ENCODE data around the gene BCAN.

The BCAN gene

GRCh38 chr1:156707417-156708217 lies 65.7 kb downstream of the BCAN start:
- H3K4me3 ChIP-seq (ENCODE audit: low read depth, low read length), result no peak overlapping the region

DNA sequence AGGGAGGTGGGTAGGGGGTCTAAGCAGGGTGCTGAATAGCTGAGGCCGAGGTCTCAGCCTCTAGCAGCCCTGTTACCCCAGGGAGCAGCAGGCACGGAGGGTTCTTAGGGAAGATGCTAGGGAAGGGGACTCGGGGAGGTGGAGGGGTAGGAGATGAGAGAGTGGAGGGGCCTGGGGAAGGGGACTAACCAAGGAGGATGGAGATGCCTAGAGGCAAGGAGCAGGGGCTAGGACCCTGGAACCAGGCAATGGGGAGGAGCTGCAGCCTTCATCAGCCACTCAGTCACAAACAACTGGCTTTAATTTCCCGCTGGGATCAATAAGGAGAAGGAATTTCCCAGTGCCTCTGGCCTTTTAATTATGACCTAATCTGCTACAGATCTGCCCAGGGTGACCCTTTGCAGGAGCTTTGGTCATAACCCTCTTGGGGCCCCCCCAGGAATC lies 66.3 kb downstream of the BCAN start:
- no peak for DNase-seq (ENCODE audit: low read depth)
- no peak overlapping the region for H3K4me3 ChIP-seq (ENCODE audit: low read depth, low read length)

More at GRCh38 chr1:156707417-156708217, 65.7 kb downstream of the BCAN start:
- DNase-seq (ENCODE audit: low read depth), result no peak

- no peak for DNase-seq (ENCODE audit: low read depth)
- no peak overlapping the region for H3K4me3 ChIP-seq (ENCODE audit: low read depth, low read length)
These were observed 67.1 kb downstream of the BCAN start for GRCh38 chr1:156709031-156709430.
